COR-L47 (cell line): Measurements from ENCODE around the gene ENO2.
"Not testable (repeated sequence)": the region's sequence is repeated elsewhere in the genome, so short reads cannot be mapped to it uniquely, and the experiment has no call there.

Experiments
- DNase-seq: peaks from one replicate; lab custom pipeline; 2025; lab: John Stamatoyannopoulos, UW

Gene ENO2

GRCh38 chr12:6914246-6914946 is at the start of gene ENO2:
Gene ENO2 (plus strand): TSS chr12:6914580. CDS start chr12:6915833, 1,253 bp downstream.
- DNase-seq: peak; percentile 27

GRCh38 chr12:6865307-6865706 is 49.1 kb upstream of the ENO2 start:
- DNase-seq: not testable (repeated sequence)

GRCh38 chr12:6866163-6866919 is 48.0 kb upstream of the ENO2 start:
- no peak for DNase-seq

DNA sequence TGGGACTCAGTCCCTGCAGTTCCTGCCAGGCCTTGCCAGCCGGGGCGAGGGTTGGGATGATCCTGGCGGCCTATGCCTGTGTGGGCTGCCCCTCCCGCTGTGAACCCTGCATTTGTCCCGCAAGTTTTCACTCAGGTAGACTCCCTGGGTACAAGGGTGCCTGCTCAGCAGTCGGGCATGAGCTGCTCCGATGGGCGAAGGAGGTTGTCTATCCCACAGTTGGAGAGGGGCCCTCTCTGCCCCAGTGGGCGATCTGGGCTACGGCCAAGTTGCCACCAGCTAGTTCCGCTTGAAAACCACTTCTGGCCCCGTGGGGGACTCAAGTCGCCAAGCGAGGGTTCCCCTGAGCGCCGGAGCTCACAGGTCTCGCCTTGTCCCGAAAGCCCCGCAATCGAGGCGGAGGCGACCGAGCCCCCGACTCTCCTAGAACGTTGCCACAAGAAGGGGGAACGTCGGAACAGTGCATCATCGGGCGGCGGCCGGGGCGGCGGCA is 47.4 kb upstream of the ENO2 start:
- no peak for DNase-seq

- peak; percentile 42 for DNase-seq
These were observed 46.8 kb upstream of the ENO2 start, which contains the start of gene TPI1 for GRCh38 chr12:6867413-6868210. Gene TPI1 (plus strand): TSS chr12:6867531. CDS start chr12:6867567, 36 bp downstream.

- no peak for DNase-seq
These were observed 46.0 kb upstream of the ENO2 start for GRCh38 chr12:6868211-6869048.

GRCh38 chr12:6869049-6870021 is 45.0 kb upstream of the ENO2 start:
- DNase-seq: peak; percentile 57

- DNase-seq: not testable (repeated sequence)
These were observed 44.1 kb upstream of the ENO2 start for GRCh38 chr12:6870304-6870703.

DNA sequence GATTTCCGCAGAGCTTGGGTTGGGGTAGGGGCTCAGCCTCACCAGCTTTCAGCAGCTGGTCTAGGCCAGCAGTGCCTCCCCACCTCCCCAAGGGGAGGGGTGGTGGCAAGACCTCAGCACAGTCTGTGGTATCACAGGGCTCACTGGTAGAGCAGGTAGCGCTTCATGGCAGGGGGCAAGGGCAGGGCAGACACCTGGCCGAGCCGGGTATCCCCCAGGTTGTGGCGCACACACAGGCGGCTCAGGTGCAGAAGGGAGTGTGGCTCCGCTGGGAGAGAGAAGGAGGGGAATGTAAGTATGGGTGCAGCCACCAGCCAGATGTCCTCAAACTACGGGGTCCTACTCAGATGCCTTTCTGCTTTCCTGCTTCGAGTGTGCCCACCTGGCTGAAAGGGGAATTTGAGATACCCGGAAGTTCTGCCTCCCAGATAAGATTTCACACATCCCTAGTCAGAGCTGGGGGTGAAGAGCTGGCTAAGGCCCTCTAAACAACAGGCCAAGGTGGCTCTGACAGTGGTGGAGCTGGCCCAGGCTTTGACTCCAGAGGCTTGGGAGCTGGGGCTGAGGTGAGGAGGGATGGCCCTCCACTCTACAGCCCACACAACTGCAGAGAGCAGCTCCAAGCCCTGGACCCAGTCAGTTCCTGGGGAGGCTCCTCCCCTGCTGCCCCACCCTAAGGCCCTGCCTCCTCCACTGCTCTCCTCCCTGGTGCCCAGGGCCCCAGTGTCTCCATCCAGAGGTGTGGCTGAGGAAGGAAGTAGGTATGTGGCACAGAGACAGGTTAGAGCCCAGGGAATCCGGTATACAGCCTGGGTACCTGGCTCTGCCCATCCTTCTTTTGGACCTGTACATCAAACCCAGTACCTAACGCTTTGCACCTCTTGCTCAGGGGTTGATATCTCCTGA is 43.1 kb upstream of the ENO2 start:
- no peak for DNase-seq

DNA sequence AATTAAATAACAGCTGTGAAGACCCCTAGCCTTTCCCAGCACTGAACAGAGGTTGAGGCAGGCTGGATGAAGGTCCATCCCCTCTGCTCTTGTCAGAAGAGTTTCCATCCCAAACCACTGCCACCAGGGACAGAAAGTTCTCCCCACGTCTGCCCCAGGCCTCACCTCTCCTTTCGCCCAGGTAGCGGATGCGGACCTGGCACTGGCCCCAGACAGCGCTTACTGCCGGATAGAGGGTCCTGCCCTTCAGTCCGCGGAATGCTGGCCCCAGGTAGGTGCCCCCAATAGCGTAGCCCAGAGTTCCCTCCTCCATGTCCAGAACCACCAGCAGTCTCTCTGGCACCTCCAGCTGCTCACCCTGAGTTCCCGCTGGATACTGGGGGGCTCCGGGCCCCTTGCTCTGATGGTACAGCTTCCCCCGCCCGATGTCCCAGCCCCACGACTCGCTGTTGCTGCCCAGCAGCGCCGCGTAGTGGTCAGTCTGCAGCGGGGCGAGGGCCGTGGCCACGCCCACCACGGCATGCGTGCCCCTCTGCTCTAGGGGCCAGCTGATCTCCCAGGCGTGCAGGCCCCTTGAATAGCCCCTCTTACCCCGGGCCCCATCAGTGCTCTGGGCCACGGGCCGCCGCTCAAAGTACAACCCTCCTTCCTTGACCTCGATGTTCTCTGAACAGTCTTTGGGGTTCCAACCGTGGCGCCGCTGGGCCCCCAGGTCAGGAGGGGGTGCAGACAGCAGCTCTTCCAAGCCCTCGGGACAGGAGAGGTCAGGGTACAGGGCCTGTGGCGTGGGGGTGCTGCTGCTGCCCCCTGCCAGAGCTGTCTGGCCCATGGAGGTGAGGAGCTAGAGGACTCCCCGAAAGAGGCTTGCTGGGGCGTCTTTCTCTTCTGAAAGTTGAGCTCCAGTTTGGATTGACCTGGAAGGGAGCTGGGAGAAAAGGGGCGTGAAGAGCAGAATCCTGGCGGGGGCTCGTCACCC is 42.0 kb upstream of the ENO2 start:
- DNase-seq: peak; percentile 34

- peak; percentile 80 for DNase-seq
These were observed 41.0 kb upstream of the ENO2 start, which contains the start of gene SPSB2 for GRCh38 chr12:6873094-6874014. Gene SPSB2 (minus strand): TSS chr12:6873303. CDS start chr12:6872901, 402 bp downstream.

GRCh38 chr12:6874015-6874368 is 40.4 kb upstream of the ENO2 start:
- DNase-seq: not testable (repeated sequence)

DNA sequence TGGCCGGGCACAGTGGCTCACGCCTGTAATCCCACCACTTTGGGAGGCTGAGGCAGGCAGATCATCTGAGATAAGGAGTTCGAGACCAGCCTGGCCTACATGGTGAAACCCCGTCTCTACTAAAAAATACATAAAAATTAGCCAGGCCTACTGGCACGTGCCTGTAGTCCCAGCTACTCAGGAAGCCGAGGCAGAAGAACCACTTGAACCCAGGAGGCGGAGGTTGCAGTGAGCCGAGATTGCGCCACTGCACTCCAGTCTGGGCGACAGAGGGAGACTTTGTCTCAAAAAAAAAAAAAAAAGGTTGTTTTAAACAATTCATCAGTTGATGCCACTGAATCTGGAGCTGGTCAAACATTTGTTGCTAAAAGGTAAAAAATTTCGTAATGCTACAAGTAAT is 34.6 kb upstream of the ENO2 start:
- DNase-seq: not testable (repeated sequence)

- no peak for DNase-seq
These were observed 31.1 kb upstream of the ENO2 start for GRCh38 chr12:6883252-6883651.

GRCh38 chr12:6883683-6884082 is 30.7 kb upstream of the ENO2 start:
- DNase-seq: no peak

DNA sequence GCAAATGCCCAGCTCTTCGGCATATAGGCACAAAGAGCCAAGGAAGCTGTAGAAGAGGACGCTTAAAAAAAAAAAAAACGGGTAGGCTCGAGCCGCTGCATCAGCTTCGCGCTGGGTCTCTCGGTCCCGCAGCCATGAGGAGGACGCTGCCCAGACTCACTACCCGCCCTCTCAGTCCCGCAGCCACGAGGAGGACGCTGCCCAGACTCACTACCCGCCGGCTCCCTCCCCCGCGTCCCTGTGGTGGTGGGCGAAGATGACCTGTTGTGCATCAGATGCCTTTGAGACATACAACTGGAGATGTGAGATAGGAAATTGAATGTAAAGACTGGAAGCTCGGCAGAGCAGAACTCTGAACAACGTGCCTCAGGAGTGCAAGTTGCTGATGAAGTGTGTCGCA is 29.8 kb upstream of the ENO2 start:
- no peak for DNase-seq
